ENCODE results near the gene CREBL2. TPM values are rescaled to one million over a fixed set of nuclear protein-coding genes. Genes with fewer than 3 reads are reported as not detected.
"Not testable (repeated sequence)": the region's sequence is repeated elsewhere in the genome, so short reads cannot be mapped to it uniquely, and the experiment has no call there.

CREBL2 gene
- total RNA-seq, 5 donors from 2014 or later (not counting 1 experiment from before 2014, with no cell fraction given) = 24.4 to 37.2 (median 33.8) TPM

- Mint-ChIP-seq H3K4me1 (peaks cover 12 to 17% (median 12%) of the 10 kb centered on the region in 3 donors), H3K36me3 (peaks cover 60% of the 10 kb centered on the region), H3K4me3 (no peak overlapping the region), H3K27me3 (no peaks in the 10 kb centered on the region), H3K27ac (peak overlapping the region; percentile 9 to 39), H3K9me3 (peaks cover 5 to 11% (median 9%) of the 10 kb centered on the region in 3 donors)
- H3K36me3 ChIP-seq (ENCODE audit: control insufficient read depth in 2 of 2, extremely low read depth in 1 of 2, insufficient read depth in 1 of 2, low read length in 1 of 2) = peaks cover 0 to 38% of the 10 kb centered on the region in 2 donors
- ATAC-seq (replicated peaks in 1 of 4) (no peak), DNase-seq (no peak)
- H3K27ac ChIP-seq (ENCODE audit: low read length) = no peak overlapping the region
- no peak overlapping the region for H3K4me3 ChIP-seq (ENCODE audit: control insufficient read depth in 1 of 2, extremely low read depth in 1 of 2, low read length in 1 of 2)
- ChIA-PET POLR2A (no interaction called here), CTCF (no interaction called here)
- H3K9me3 ChIP-seq = peaks cover 3% of the 10 kb centered on the region
- WGBS (ENCODE audit: insufficient coverage) = 100% methylated on average over 1 of the region's 1 CpG
- H3K27me3 ChIP-seq (replicated peaks in 1 of 2; ENCODE audit: control insufficient read depth in 2 of 2, extremely low read depth in 1 of 2, insufficient read depth in 2 of 2, low read length in 1 of 2) = no peaks in the 10 kb centered on the region
- no peaks in the 10 kb centered on the region for H3K4me1 ChIP-seq (ENCODE audit: control insufficient read depth in 1 of 2, extremely low read depth in 1 of 2, insufficient read depth in 2 of 2, low read length in 2 of 2)
These were observed 25.0 kb downstream of the CREBL2 start for GRCh38 chr12:12636641-12637040.

- H3K27me3 ChIP-seq (replicated peaks in 1 of 2; ENCODE audit: control insufficient read depth in 2 of 2, extremely low read depth in 1 of 2, insufficient read depth in 2 of 2, low read length in 1 of 2); H3K4me3 ChIP-seq (ENCODE audit: control insufficient read depth in 1 of 2, extremely low read depth in 1 of 2, low read length in 1 of 2); CTCF ChIA-PET; POLR2A ChIA-PET; ATAC-seq (replicated peaks in 1 of 4); H3K4me1 ChIP-seq (ENCODE audit: control insufficient read depth in 1 of 2, extremely low read depth in 1 of 2, insufficient read depth in 2 of 2, low read length in 2 of 2); H3K27ac ChIP-seq (ENCODE audit: low read length); H3K9me3 ChIP-seq; H3K27ac Mint-ChIP-seq; DNase-seq; H3K27me3 Mint-ChIP-seq; H3K4me1 Mint-ChIP-seq; H3K4me3 Mint-ChIP-seq: not testable (repeated sequence)
- H3K36me3 ChIP-seq (ENCODE audit: control insufficient read depth in 2 of 2, extremely low read depth in 1 of 2, insufficient read depth in 1 of 2, low read length in 1 of 2) = peaks cover 0 to 48% of the 10 kb centered on the region in 2 donors
- Mint-ChIP-seq H3K9me3 (peaks cover 5 to 11% (median 9%) of the 10 kb centered on the region in 3 donors), H3K36me3 (peaks cover 74% of the 10 kb centered on the region)
- 100% methylated on average over 1 of the region's 4 CpGs for WGBS (ENCODE audit: insufficient coverage)
These were observed 28.3 kb downstream of the CREBL2 start for GRCh38 chr12:12639995-12640394.

GRCh38 chr12:12641650-12642049 lies 30.0 kb downstream of the CREBL2 start:
- DNase-seq = no peak
- H3K27ac Mint-ChIP-seq = peak overlapping the region in 1 of 2 donors; percentile 74
- no CpG with 5 or more reads among the region's 2 CpGs for WGBS (ENCODE audit: insufficient coverage)

GRCh38 chr12:12642916-12643315 lies 31.2 kb downstream of the CREBL2 start:
- Mint-ChIP-seq H3K27ac (peak overlapping the region in 1 of 2 donors; percentile 56), H3K36me3 (peaks cover 65% of the 10 kb centered on the region), H3K4me1 (peaks cover 5 to 8% (median 8%) of the 10 kb centered on the region in 3 donors), H3K4me3 (no peak overlapping the region), H3K9me3 (peaks cover 5 to 19% (median 14%) of the 10 kb centered on the region in 3 donors), H3K27me3 (no peaks in the 10 kb centered on the region)
- Histone ChIP-seq H3K4me3 (ENCODE audit: control insufficient read depth in 1 of 2, extremely low read depth in 1 of 2, low read length in 1 of 2) (no peak overlapping the region), H3K4me1 (ENCODE audit: control insufficient read depth in 1 of 2, extremely low read depth in 1 of 2, insufficient read depth in 2 of 2, low read length in 2 of 2) (peaks cover 0 to 5% of the 10 kb centered on the region in 2 experiments), H3K27me3 (replicated peaks in 1 of 2; ENCODE audit: control insufficient read depth in 2 of 2, extremely low read depth in 1 of 2, insufficient read depth in 2 of 2, low read length in 1 of 2) (no peaks in the 10 kb centered on the region), H3K27ac (ENCODE audit: low read length) (no peak overlapping the region), H3K36me3 (ENCODE audit: control insufficient read depth in 2 of 2, extremely low read depth in 1 of 2, insufficient read depth in 1 of 2, low read length in 1 of 2) (peaks cover 0 to 30% of the 10 kb centered on the region in 2 donors), H3K9me3 (peaks cover 3% of the 10 kb centered on the region)
- 100% methylated on average over 1 of the region's 3 CpGs for WGBS (ENCODE audit: insufficient coverage)
- ATAC-seq (replicated peaks in 1 of 4) (no peak), DNase-seq (no peak)
- ChIA-PET POLR2A (interaction anchor here in 1 of 2 donors (1.2 kb wide), 1 partner anchor 11 kb away, joined by 4 read pairs; no protein-coding TSS in a partner anchor), CTCF (interaction anchor here (0.6 to 3.4 kb wide), 5 partner anchors 9 to 285 kb away, joined by 3 to 21 read pairs (median 3); no protein-coding TSS in a partner anchor)

More at GRCh38 chr12:12641650-12642049, 30.0 kb downstream of the CREBL2 start:
- Histone ChIP-seq H3K4me1 (ENCODE audit: control insufficient read depth in 1 of 2, extremely low read depth in 1 of 2, insufficient read depth in 2 of 2, low read length in 2 of 2) (peaks cover 0 to 5% of the 10 kb centered on the region in 2 experiments), H3K9me3 (peaks cover 3% of the 10 kb centered on the region), H3K4me3 (ENCODE audit: control insufficient read depth in 1 of 2, extremely low read depth in 1 of 2, low read length in 1 of 2) (no peak overlapping the region), H3K36me3 (ENCODE audit: control insufficient read depth in 2 of 2, extremely low read depth in 1 of 2, insufficient read depth in 1 of 2, low read length in 1 of 2) (peaks cover 0 to 39% of the 10 kb centered on the region in 2 donors), H3K27ac (ENCODE audit: low read length) (no peak overlapping the region), H3K27me3 (replicated peaks in 1 of 2; ENCODE audit: control insufficient read depth in 2 of 2, extremely low read depth in 1 of 2, insufficient read depth in 2 of 2, low read length in 1 of 2) (no peaks in the 10 kb centered on the region)
- ChIA-PET CTCF (interaction anchor here (0.6 to 3.4 kb wide), 5 partner anchors 8 to 267 kb away, joined by 3 to 21 read pairs (median 4); no protein-coding TSS in a partner anchor), POLR2A (no interaction called here)
- H3K36me3 Mint-ChIP-seq = peaks cover 66% of the 10 kb centered on the region
- H3K9me3 Mint-ChIP-seq = peaks cover 5 to 11% (median 9%) of the 10 kb centered on the region in 3 donors
- ATAC-seq (replicated peaks in 1 of 4) = no peak
- peaks cover 5 to 8% (median 8%) of the 10 kb centered on the region in 3 donors for H3K4me1 Mint-ChIP-seq
- H3K4me3 Mint-ChIP-seq = no peak overlapping the region
- no peaks in the 10 kb centered on the region for H3K27me3 Mint-ChIP-seq

- Histone ChIP-seq H3K27ac (ENCODE audit: low read length) (no peak overlapping the region), H3K27me3 (replicated peaks in 1 of 2; ENCODE audit: control insufficient read depth in 2 of 2, extremely low read depth in 1 of 2, insufficient read depth in 2 of 2, low read length in 1 of 2) (no peaks in the 10 kb centered on the region), H3K9me3 (peaks cover 2% of the 10 kb centered on the region), H3K4me1 (ENCODE audit: control insufficient read depth in 1 of 2, extremely low read depth in 1 of 2, insufficient read depth in 2 of 2, low read length in 2 of 2) (peaks cover 0 to 5% of the 10 kb centered on the region in 2 experiments), H3K36me3 (ENCODE audit: control insufficient read depth in 2 of 2, extremely low read depth in 1 of 2, insufficient read depth in 1 of 2, low read length in 1 of 2) (peaks cover 0 to 17% of the 10 kb centered on the region in 2 donors), H3K4me3 (ENCODE audit: control insufficient read depth in 1 of 2, extremely low read depth in 1 of 2, low read length in 1 of 2) (no peak overlapping the region)
- no peak overlapping the region for H3K27ac Mint-ChIP-seq
- H3K27me3 Mint-ChIP-seq = no peaks in the 10 kb centered on the region
- peak; percentile 75 to 90 (median 86) for ATAC-seq (replicated peaks in 1 of 4)
- H3K4me1 Mint-ChIP-seq = peaks cover 5 to 8% (median 8%) of the 10 kb centered on the region in 3 donors
- WGBS (ENCODE audit: insufficient coverage) = no CpG with 5 or more reads among the region's 3 CpGs
- H3K9me3 Mint-ChIP-seq = peaks cover 6 to 28% (median 23%) of the 10 kb centered on the region in 3 donors
- ChIA-PET CTCF (interaction anchor here (0.5 to 3.9 kb wide), 15 partner anchors 9 to 851 kb away, joined by 3 to 60 read pairs (median 4); partner anchors contain the start of gene DDX47 (in 1 of the 2)), POLR2A (interaction anchor here in 1 of 2 donors (0.6 kb wide), 2 partner anchors 60 to 296 kb away, joined by 5 to 9 read pairs; no protein-coding TSS in a partner anchor)
- no peak overlapping the region for H3K4me3 Mint-ChIP-seq
- H3K36me3 Mint-ChIP-seq = peaks cover 59% of the 10 kb centered on the region
- DNase-seq = peak in 32 of 35 experiments; percentile 11 to 77 (median 32)
These were observed 33.8 kb downstream of the CREBL2 start for GRCh38 chr12:12645485-12645884.

GRCh38 chr12:12645968-12646367 lies 34.3 kb downstream of the CREBL2 start:
- ChIA-PET POLR2A (interaction anchor here in 1 of 2 donors (0.6 kb wide), 1 partner anchor 59 kb away, joined by 5 read pairs; no protein-coding TSS in a partner anchor), CTCF (interaction anchor here (0.5 to 3.9 kb wide), 12 partner anchors 8 to 325 kb away, joined by 3 to 60 read pairs (median 4); no protein-coding TSS in a partner anchor)
- H3K4me3 ChIP-seq (ENCODE audit: control insufficient read depth in 1 of 2, extremely low read depth in 1 of 2, low read length in 1 of 2); H3K27me3 Mint-ChIP-seq; H3K4me1 ChIP-seq (ENCODE audit: control insufficient read depth in 1 of 2, extremely low read depth in 1 of 2, insufficient read depth in 2 of 2, low read length in 2 of 2); H3K9me3 ChIP-seq; H3K27me3 ChIP-seq (replicated peaks in 1 of 2; ENCODE audit: control insufficient read depth in 2 of 2, extremely low read depth in 1 of 2, insufficient read depth in 2 of 2, low read length in 1 of 2); H3K4me1 Mint-ChIP-seq; DNase-seq; H3K27ac ChIP-seq (ENCODE audit: low read length); H3K27ac Mint-ChIP-seq; H3K4me3 Mint-ChIP-seq: not testable (repeated sequence)
- peak in 1 of 4 experiments; percentile 25 for ATAC-seq (replicated peaks in 1 of 4)
- peaks cover 0 to 19% of the 10 kb centered on the region in 2 donors for H3K36me3 ChIP-seq (ENCODE audit: control insufficient read depth in 2 of 2, extremely low read depth in 1 of 2, insufficient read depth in 1 of 2, low read length in 1 of 2)
- 62% methylated on average over 4 of the region's 6 CpGs for WGBS (ENCODE audit: insufficient coverage)
- Mint-ChIP-seq H3K36me3 (peaks cover 56% of the 10 kb centered on the region), H3K9me3 (peaks cover 6 to 31% (median 26%) of the 10 kb centered on the region in 3 donors)
